Measurements from ENCODE around the gene BMP2K.

DNA sequence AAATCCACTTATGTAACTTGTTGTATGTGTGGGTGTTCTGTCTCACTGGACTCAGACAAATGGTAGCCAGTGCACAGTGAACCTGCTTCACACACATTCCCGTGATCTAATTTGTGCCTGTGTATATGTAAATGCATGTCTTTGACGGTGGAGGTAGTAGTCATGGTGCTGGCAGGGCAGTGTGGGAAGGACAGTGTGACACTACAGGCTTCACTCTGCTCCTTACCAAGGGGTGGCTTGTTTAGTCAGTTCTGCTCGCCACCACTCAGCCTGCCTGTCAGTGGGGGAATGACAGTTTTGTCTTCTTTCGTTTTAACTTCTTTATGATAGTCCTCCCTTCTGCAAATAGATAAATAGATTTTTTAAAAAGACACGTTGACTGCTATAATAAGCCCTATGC, 180.8 kb downstream of the BMP2K start:
- TF ChIP-seq, protein P1, sequence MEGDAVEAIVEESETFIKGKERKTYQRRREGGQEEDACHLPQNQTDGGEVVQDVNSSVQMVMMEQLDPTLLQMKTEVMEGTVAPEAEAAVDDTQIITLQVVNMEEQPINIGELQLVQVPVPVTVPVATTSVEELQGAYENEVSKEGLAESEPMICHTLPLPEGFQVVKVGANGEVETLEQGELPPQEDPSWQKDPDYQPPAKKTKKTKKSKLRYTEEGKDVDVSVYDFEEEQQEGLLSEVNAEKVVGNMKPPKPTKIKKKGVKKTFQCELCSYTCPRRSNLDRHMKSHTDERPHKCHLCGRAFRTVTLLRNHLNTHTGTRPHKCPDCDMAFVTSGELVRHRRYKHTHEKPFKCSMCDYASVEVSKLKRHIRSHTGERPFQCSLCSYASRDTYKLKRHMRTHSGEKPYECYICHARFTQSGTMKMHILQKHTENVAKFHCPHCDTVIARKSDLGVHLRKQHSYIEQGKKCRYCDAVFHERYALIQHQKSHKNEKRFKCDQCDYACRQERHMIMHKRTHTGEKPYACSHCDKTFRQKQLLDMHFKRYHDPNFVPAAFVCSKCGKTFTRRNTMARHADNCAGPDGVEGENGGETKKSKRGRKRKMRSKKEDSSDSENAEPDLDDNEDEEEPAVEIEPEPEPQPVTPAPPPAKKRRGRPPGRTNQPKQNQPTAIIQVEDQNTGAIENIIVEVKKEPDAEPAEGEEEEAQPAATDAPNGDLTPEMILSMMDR (conservative IDR thresholded peaks at IDR 0.05 in 1 of 2, IDR thresholded peaks at IDR 0.05 in 1 of 2; ENCODE audit: extremely low read depth in 1 of 2, insufficient read depth in 1 of 2, low read depth in 1 of 2, low read length in 2 of 2): no peak
- no peak for TF ChIP-seq EZH2 (IDR thresholded peaks at IDR 0.05; ENCODE audit: borderline replicate concordance, low read length)
